Mesenchymal stem cell (in vitro differentiated cells and primary cell): ENCODE measurements around the gene OR5H6. TPM values are rescaled to one million over a fixed set of nuclear protein-coding genes. Genes with fewer than 3 reads are reported as not detected.

Experiments used
- DNase-seq: peaks from one replicate; pipeline ENCODE4 v3.0.0-alpha.2; 2013
- H2AFZ ChIP-seq: one replicate; pipeline ENCODE4 v1.6.1; 2013; ENCODE audit warnings: low read depth, mild to moderate bottlenecking, control low read depth, inconsistent platforms, low read length, moderate library complexity
- H2AK5ac ChIP-seq: 2 replicates; pipeline ENCODE4 v1.6.1; 2013; ENCODE audit warnings: low read length, moderate library complexity, mild to moderate bottlenecking, inconsistent platforms; ENCODE audit not compliant: severe bottlenecking
- H2BK120ac ChIP-seq: one replicate; pipeline ENCODE4 v1.6.1; 2013; ENCODE audit warnings: low read depth, mild to moderate bottlenecking, inconsistent platforms, low read length, moderate library complexity
- H2BK12ac ChIP-seq, 2 experiments: one replicate each; pipeline ENCODE4 v1.6.1; 2013; ENCODE audit warnings: inconsistent platforms in 2 of 2, low read length in 2 of 2, mild to moderate bottlenecking in 2 of 2, moderate library complexity in 2 of 2, control low read depth in 1 of 2
- H2BK15ac ChIP-seq: one replicate; pipeline ENCODE4 v1.6.1; 2013; ENCODE audit warnings: mild to moderate bottlenecking, low read depth, inconsistent platforms; ENCODE audit not compliant: poor library complexity, severe bottlenecking
- H2BK5ac ChIP-seq: 2 replicates; pipeline ENCODE4 v1.6.1; 2013; ENCODE audit warnings: low read depth, mild to moderate bottlenecking, low read length, control low read depth, inconsistent platforms; ENCODE audit not compliant: poor library complexity, severe bottlenecking
- H3K14ac ChIP-seq, 2 experiments: one replicate each; pipeline ENCODE4 v1.6.1; 2013; ENCODE audit warnings: inconsistent platforms in 2 of 2, low read length in 2 of 2, control low read depth in 1 of 2, mild to moderate bottlenecking in 1 of 2, moderate library complexity in 1 of 2
- H3K18ac ChIP-seq, 2 experiments: one replicate each; pipeline ENCODE4 v1.6.1; 2013; ENCODE audit warnings: inconsistent platforms in 2 of 2, low read length in 2 of 2, control low read depth in 1 of 2, low read depth in 1 of 2, mild to moderate bottlenecking in 1 of 2
- H3K23ac ChIP-seq, 2 experiments: one replicate each; pipeline ENCODE4 v1.6.1; 2013; ENCODE audit warnings: inconsistent platforms in 2 of 2, low read length in 2 of 2, mild to moderate bottlenecking in 2 of 2, moderate library complexity in 2 of 2, control low read depth in 1 of 2
- H3K27ac ChIP-seq: 2 replicates; pipeline ENCODE4 v1.5.1; 2013; ENCODE audit warnings: mild to moderate bottlenecking, moderate library complexity, low read length, control low read depth, inconsistent platforms; ENCODE audit not compliant: poor library complexity, severe bottlenecking
- H3K27me3 ChIP-seq, 2 experiments: 2 replicates each; pipeline versions ENCODE4 v1.6.1 to v1.7.0; 2013; ENCODE audit warnings: low read length in 2 of 2, mild to moderate bottlenecking in 2 of 2, moderate library complexity in 2 of 2, control low read depth in 1 of 2, inconsistent platforms in 1 of 2; ENCODE audit not compliant: control insufficient read depth in 1 of 2, insufficient read depth in 1 of 2
- H3K36me3 ChIP-seq, 2 experiments: 2 replicates each; pipeline versions ENCODE4 v1.6.1 to v1.7.0; 2013; ENCODE audit warnings: low read length in 2 of 2, control low read depth in 1 of 2, inconsistent platforms in 1 of 2, low read depth in 1 of 2, mild to moderate bottlenecking in 1 of 2; ENCODE audit not compliant: insufficient read depth in 2 of 2, control insufficient read depth in 1 of 2
- H3K4ac ChIP-seq, 2 experiments: one replicate each; pipeline ENCODE4 v1.6.1; 2013; ENCODE audit warnings: inconsistent platforms in 2 of 2, low read length in 2 of 2, mild to moderate bottlenecking in 2 of 2, moderate library complexity in 2 of 2, control low read depth in 1 of 2, low read depth in 1 of 2
- H3K4me1 ChIP-seq: 2 replicates; pipeline ENCODE4 v1.6.1; 2013; ENCODE audit warnings: low read depth, low read length, control low read depth; ENCODE audit not compliant: control insufficient read depth, insufficient read depth
- H3K4me2 ChIP-seq: 2 replicates; pipeline ENCODE4 v1.6.1; 2013; ENCODE audit warnings: low read length, mild to moderate bottlenecking, inconsistent platforms; ENCODE audit not compliant: poor library complexity, severe bottlenecking
- H3K4me3 ChIP-seq, 2 experiments: 2 replicates each; pipeline versions ENCODE4 v1.5.1 to v1.7.0; 2013; ENCODE audit warnings: low read length in 2 of 2, mild to moderate bottlenecking in 2 of 2, control low read depth in 1 of 2, low read depth in 1 of 2; ENCODE audit not compliant: insufficient read depth in 1 of 2
- H3K79me1 ChIP-seq: replicated peaks from 2 replicates; pipeline ENCODE4 v1.6.1; 2013; ENCODE audit warnings: mild to moderate bottlenecking, control low read depth, low read length, inconsistent platforms; ENCODE audit not compliant: poor library complexity, severe bottlenecking
- H3K9ac ChIP-seq: 2 replicates; pipeline ENCODE4 v1.7.0; 2013; ENCODE audit warnings: mild to moderate bottlenecking, low read length, moderate library complexity
- H3K9me3 ChIP-seq: 2 replicates; pipeline ENCODE4 v1.7.0; 2013; ENCODE audit warnings: mild to moderate bottlenecking, low read length; ENCODE audit not compliant: control insufficient read depth
- H4K8ac ChIP-seq: one replicate; pipeline ENCODE4 v1.6.1; 2013; ENCODE audit warnings: inconsistent platforms, mild to moderate bottlenecking, low read length, moderate library complexity
- H4K91ac ChIP-seq: one replicate; pipeline ENCODE4 v1.6.1; 2013; ENCODE audit warnings: mild to moderate bottlenecking, low read length, inconsistent platforms
- WGBS: methylation state at CpG from one replicate; pipeline ENCODE4 v1.1.7; 2013; ENCODE audit warnings: mixed read lengths; 5-methylcytosine and 5-hydroxymethylcytosine counted together
- polyA plus RNA-seq, 2 experiments: library from polyadenylated mRNA; stranded (reverse); fragments of 200-250 nt; gene quantifications; one replicate each; pipeline ENCODE4 v1.2.3, GENCODE V29; 2013

The OR5H6 gene
- polyA plus RNA-seq (2013, experiment 1 of 2) = not detected
- not detected for polyA plus RNA-seq (2013, experiment 2 of 2)

GRCh38 chr3:98263944-98264343 is at the start of gene OR5H6:
TSS of gene OR5H6 (plus strand) at chr3:98264244. CDS start at chr3:98264333, 89 bp downstream.
- H4K91ac ChIP-seq = no peak within 1 kb of the TSS
- no peak within 1 kb of the TSS for H2BK5ac ChIP-seq
- no peak within 1 kb of the TSS for H2AFZ ChIP-seq
- H3K18ac ChIP-seq = no peak within 1 kb of the TSS
- H2BK12ac ChIP-seq = no peak within 1 kb of the TSS
- H3K79me1 ChIP-seq = no peaks in the 10 kb centered on the region
- H2BK15ac ChIP-seq = no peak within 1 kb of the TSS
- H3K4me2 ChIP-seq = no peak within 1 kb of the TSS
- H3K9me3 ChIP-seq = peaks cover 10% of the 10 kb centered on the region
- no peak within 1 kb of the TSS for H2AK5ac ChIP-seq
- H3K14ac ChIP-seq = no peak within 1 kb of the TSS
- no peak within 1 kb of the TSS for H3K9ac ChIP-seq
- no peak within 1 kb of the TSS for H3K4me3 ChIP-seq
- H3K27me3 ChIP-seq = no peaks in the 10 kb centered on the region
- no peak for DNase-seq
- no peak within 1 kb of the TSS for H4K8ac ChIP-seq
- no peak within 1 kb of the TSS for H3K27ac ChIP-seq
- no peak within 1 kb of the TSS for H2BK120ac ChIP-seq
- no peak within 1 kb of the TSS for H3K23ac ChIP-seq
- 77% methylated on average over 3 of the region's 3 CpGs for WGBS
- H3K36me3 ChIP-seq = no peaks in the 10 kb centered on the region
- no peak within 1 kb of the TSS for H3K4ac ChIP-seq
- no peaks in the 10 kb centered on the region for H3K4me1 ChIP-seq

GRCh38 chr3:98215051-98215450 is 49.0 kb upstream of the OR5H6 start:
- no peaks in the 10 kb centered on the region for H3K9me3 ChIP-seq
- H3K9ac ChIP-seq = no peak overlapping the region
- no peaks in the 10 kb centered on the region for H3K36me3 ChIP-seq
- H2AFZ ChIP-seq = no peak overlapping the region
- no peaks in the 10 kb centered on the region for H3K79me1 ChIP-seq
- H3K4me3 ChIP-seq = no peak overlapping the region
- H2BK15ac ChIP-seq = no peak overlapping the region
- H3K4me1 ChIP-seq = no peaks in the 10 kb centered on the region
- no peak overlapping the region for H3K4me2 ChIP-seq
- H2BK120ac ChIP-seq = no peak overlapping the region
- H2AK5ac ChIP-seq = no peak overlapping the region
- H3K23ac ChIP-seq = no peak overlapping the region
- WGBS = 77% methylated on average over 3 of the region's 3 CpGs
- no peak overlapping the region for H2BK5ac ChIP-seq
- no peak overlapping the region for H3K14ac ChIP-seq
- no peaks in the 10 kb centered on the region for H3K27me3 ChIP-seq
- no peak overlapping the region for H4K8ac ChIP-seq
- H2BK12ac ChIP-seq = no peak overlapping the region
- H3K27ac ChIP-seq = no peak overlapping the region
- no peak overlapping the region for H4K91ac ChIP-seq
- no peak overlapping the region for H3K4ac ChIP-seq
- no peak for DNase-seq
- no peak overlapping the region for H3K18ac ChIP-seq

GRCh38 chr3:98223907-98224672 is 40.0 kb upstream of the OR5H6 start:
- H2BK12ac ChIP-seq = no peak overlapping the region
- H3K27ac ChIP-seq = no peak overlapping the region
- WGBS = 31% methylated on average over 2 of the region's 6 CpGs
- no peaks in the 10 kb centered on the region for H3K36me3 ChIP-seq
- DNase-seq = no peak
- no peak overlapping the region for H3K9ac ChIP-seq
- H3K4me3 ChIP-seq = no peak overlapping the region
- H3K18ac ChIP-seq = no peak overlapping the region
- H3K4me2 ChIP-seq = no peak overlapping the region
- H3K23ac ChIP-seq = no peak overlapping the region
- no peak overlapping the region for H2AFZ ChIP-seq
- no peak overlapping the region for H2BK15ac ChIP-seq
- no peaks in the 10 kb centered on the region for H3K79me1 ChIP-seq
- H4K91ac ChIP-seq = no peak overlapping the region
- no peak overlapping the region for H3K14ac ChIP-seq
- no peaks in the 10 kb centered on the region for H3K27me3 ChIP-seq
- no peak overlapping the region for H2BK120ac ChIP-seq
- H3K9me3 ChIP-seq = no peaks in the 10 kb centered on the region
- no peak overlapping the region for H4K8ac ChIP-seq
- no peak overlapping the region for H2AK5ac ChIP-seq
- H2BK5ac ChIP-seq = no peak overlapping the region
- no peak overlapping the region for H3K4ac ChIP-seq
- H3K4me1 ChIP-seq = no peaks in the 10 kb centered on the region

- H3K27me3 ChIP-seq = no peaks in the 10 kb centered on the region
- H2AFZ ChIP-seq = no peak overlapping the region
- DNase-seq = no peak
- H3K4me3 ChIP-seq = no peak overlapping the region
- H2BK120ac ChIP-seq = no peak overlapping the region
- no peak overlapping the region for H3K23ac ChIP-seq
- H2BK5ac ChIP-seq = no peak overlapping the region
- no peak overlapping the region for H2BK15ac ChIP-seq
- H3K4me1 ChIP-seq = no peaks in the 10 kb centered on the region
- no peak overlapping the region for H3K4me2 ChIP-seq
- no peak overlapping the region for H3K9ac ChIP-seq
- H3K79me1 ChIP-seq = no peaks in the 10 kb centered on the region
- H3K27ac ChIP-seq = no peak overlapping the region
- H3K9me3 ChIP-seq = no peaks in the 10 kb centered on the region
- no peak overlapping the region for H3K18ac ChIP-seq
- no peak overlapping the region for H2AK5ac ChIP-seq
- no peak overlapping the region for H2BK12ac ChIP-seq
- H4K8ac ChIP-seq = no peak overlapping the region
- no peaks in the 10 kb centered on the region for H3K36me3 ChIP-seq
- no peak overlapping the region for H3K14ac ChIP-seq
- WGBS = 100% methylated on average over 2 of the region's 2 CpGs
- H3K4ac ChIP-seq = no peak overlapping the region
- H4K91ac ChIP-seq = no peak overlapping the region
Observed at GRCh38 chr3:98232489-98232888, 31.6 kb upstream of the OR5H6 start.
